Inflammatory macrophage treated with lipopolysaccharide for 4 hours (primary cell): Measurements from ENCODE around the gene BRD7.
A peak's percentile ranks its signal among the peaks of the same experiment; 100 is the strongest.

Source experiments
- DNase-seq: peaks from one replicate; pipeline ENCODE4 v3.0.0-alpha.2; 2020

BRD7 gene

GRCh38 chr16:50368410-50369132, at the start of gene BRD7:
Gene BRD7 (minus strand): TSS chr16:50368988. CDS start chr16:50368774, 214 bp downstream.
- peak; percentile 58 for DNase-seq

GRCh38 chr16:50416388-50416787, 47.6 kb upstream of the BRD7 start:
- no peak for DNase-seq

- no peak for DNase-seq
These were observed 45.4 kb upstream of the BRD7 start for GRCh38 chr16:50414152-50414551.

GRCh38 chr16:50411034-50411433, 42.2 kb upstream of the BRD7 start:
- no peak for DNase-seq

GRCh38 chr16:50408001-50408561, 39.3 kb upstream of the BRD7 start:
- no peak for DNase-seq

- DNase-seq = no peak
These were observed 38.6 kb upstream of the BRD7 start for GRCh38 chr16:50407351-50407750.

GRCh38 chr16:50403491-50403890, 34.7 kb upstream of the BRD7 start:
- DNase-seq = no peak

- DNase-seq = no peak
These were observed 33.6 kb upstream of the BRD7 start for GRCh38 chr16:50402298-50402895.

- DNase-seq = no peak
These were observed 32.6 kb upstream of the BRD7 start for GRCh38 chr16:50401355-50401754.

GRCh38 chr16:50400967-50401348, 32.2 kb upstream of the BRD7 start:
- no peak for DNase-seq

GRCh38 chr16:50400312-50400966, 31.7 kb upstream of the BRD7 start:
- no peak for DNase-seq

GRCh38 chr16:50399411-50399810, 30.6 kb upstream of the BRD7 start:
- DNase-seq = no peak

- no peak for DNase-seq
These were observed 29.5 kb upstream of the BRD7 start for GRCh38 chr16:50398336-50398735.

- DNase-seq = no peak
These were observed 28.2 kb upstream of the BRD7 start for GRCh38 chr16:50396761-50397535.

GRCh38 chr16:50395763-50396710, 27.2 kb upstream of the BRD7 start:
- no peak for DNase-seq

GRCh38 chr16:50393858-50394802, 25.3 kb upstream of the BRD7 start:
- DNase-seq = no peak

GRCh38 chr16:50393416-50393815, 24.6 kb upstream of the BRD7 start:
- DNase-seq = no peak

- DNase-seq = no peak
These were observed 22.3 kb upstream of the BRD7 start for GRCh38 chr16:50390914-50391716.

GRCh38 chr16:50390371-50390771, 21.6 kb upstream of the BRD7 start:
- no peak for DNase-seq

GRCh38 chr16:50389900-50390299, 21.1 kb upstream of the BRD7 start:
- no peak for DNase-seq
